ENCODE data around the gene SMCO3.
A peak's percentile ranks its signal among the peaks of the same experiment; 100 is the strongest.

SMCO3 gene

DNA sequence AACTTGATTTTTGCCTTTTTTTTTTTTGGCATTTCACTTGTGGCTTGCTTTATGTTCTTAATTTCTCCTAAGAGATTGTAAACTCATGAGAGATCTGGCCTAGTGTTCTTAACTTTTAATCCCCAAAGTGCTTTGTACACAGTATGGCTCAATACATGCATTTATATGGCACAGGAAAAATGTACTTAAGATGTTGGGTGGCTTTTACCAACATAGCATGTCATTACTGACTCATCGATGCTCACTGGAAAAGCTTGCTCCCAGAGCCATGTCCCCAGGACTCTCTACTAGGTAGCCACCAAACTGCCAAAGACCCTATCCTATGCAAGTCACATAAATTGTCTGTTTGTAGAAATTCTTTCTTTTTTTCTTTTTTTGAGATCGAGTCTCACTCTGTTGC, 13.1 kb upstream of the SMCO3 start:
- no peak for DNase-seq (ENCODE audit: low spot score)

DNA sequence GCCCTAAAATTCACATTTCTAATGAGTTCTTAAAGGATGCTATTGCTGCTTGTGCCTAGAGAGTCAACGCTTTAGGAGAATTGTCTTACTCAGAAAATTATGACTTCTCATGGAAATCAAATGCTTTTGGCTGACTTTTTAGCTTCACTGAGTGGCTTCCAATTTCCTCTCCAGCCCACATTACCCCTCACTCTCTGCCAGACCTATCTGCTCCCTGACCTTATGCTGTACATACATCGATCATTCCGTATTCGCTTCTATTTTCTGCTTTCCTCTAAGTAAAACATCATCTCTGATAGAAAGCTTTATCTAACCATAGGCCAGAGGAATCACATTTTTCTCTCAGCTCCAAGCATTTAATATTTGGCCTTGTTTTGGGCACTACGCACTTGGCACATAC, 12.5 kb upstream of the SMCO3 start:
- DNase-seq (ENCODE audit: low spot score), result no peak

DNA sequence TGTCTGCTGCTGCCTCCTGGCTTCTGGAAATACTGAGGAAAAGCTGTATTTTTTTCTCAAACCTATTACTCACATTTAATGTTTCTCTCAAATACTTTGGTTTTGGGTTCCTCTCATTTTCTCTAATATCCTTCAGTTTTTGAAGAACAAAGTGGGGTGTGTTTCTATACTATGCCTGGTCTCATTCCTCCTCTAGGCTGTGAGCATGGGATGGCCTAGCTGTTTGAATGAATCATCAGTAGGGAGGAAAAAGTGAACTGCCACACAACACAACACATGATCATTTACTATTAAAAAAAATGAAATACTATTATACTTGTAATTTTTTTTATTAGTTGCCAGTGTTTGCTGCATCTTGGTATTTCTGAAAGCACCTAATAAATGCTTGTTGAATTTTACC, 11.3 kb upstream of the SMCO3 start:
- no peak for DNase-seq (ENCODE audit: low spot score)

DNA sequence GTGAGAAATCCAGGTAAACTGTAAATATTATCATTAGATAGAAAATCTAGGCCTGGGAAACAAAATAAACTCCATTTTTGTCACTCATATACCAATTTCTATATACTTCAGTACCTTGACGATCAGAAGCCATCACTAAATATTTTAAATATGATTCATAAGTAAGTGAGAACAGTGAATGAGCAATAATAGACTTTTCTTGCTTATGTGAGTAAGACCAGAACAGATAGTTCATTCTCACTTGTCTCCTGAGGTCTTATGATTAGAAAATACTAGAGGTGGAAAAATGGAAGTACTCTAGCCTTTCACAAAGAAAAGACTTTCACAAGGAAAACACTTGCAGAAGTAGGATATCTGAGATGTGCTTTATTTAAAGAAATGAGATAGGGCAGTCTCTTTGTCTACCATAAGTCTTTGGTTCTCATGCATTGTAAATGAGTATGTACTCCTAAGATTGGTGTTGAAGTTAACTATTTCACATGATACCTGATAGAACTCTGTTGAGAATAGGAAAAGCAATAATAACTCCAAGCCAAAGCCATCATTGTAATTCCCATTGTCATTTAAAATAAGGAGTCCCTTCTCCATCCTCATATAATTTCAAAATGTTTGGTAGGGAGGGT, 10.1 kb upstream of the SMCO3 start:
- no peak for DNase-seq (ENCODE audit: low spot score)

DNA sequence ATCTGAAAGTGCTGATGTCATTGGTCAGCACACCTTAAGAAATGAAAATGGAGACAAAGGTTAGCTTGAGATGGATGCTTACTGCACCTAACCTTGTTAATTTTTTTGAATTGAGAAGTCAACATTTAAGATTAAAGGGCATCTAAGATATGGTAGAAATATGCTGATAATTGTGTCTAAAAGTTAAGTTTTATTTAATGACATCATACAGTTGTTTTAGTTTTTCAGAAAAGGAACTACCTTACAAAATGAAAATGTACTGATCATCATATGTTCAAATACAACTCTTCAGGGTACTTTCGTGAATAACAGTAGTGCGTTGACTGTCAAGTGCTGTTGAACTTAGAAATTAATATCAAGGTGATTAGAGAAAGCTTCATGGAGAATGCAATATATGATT, 2.5 kb downstream of the SMCO3 start:
- no peak for DNase-seq (ENCODE audit: low spot score)

DNA sequence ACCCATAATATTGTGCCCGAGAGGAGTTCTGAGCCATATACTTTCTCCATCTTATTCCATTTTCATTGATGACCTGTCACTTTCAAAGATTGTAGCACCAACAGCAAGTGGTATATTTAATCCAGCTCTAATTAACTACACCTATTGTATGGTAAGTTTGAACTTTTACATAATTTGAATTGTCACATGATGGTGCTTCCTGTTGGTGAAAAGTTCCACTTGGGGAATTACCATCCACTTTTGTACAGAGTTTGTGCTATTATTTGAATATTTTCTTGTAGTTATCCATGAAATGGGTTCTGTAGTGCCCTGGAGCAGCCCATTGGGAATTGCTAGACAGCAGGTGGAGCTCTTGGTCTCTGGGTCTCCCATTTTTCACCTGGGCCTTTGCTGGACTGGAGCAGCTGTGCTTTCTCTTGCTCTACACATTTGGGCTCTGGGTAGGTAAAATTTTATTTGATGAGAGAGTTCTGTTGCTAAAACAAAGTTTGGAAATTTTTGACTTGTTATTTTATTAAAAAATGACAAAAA, 3.0 kb downstream of the SMCO3 start:
- DNase-seq (ENCODE audit: low spot score), result peak; percentile 14

DNA sequence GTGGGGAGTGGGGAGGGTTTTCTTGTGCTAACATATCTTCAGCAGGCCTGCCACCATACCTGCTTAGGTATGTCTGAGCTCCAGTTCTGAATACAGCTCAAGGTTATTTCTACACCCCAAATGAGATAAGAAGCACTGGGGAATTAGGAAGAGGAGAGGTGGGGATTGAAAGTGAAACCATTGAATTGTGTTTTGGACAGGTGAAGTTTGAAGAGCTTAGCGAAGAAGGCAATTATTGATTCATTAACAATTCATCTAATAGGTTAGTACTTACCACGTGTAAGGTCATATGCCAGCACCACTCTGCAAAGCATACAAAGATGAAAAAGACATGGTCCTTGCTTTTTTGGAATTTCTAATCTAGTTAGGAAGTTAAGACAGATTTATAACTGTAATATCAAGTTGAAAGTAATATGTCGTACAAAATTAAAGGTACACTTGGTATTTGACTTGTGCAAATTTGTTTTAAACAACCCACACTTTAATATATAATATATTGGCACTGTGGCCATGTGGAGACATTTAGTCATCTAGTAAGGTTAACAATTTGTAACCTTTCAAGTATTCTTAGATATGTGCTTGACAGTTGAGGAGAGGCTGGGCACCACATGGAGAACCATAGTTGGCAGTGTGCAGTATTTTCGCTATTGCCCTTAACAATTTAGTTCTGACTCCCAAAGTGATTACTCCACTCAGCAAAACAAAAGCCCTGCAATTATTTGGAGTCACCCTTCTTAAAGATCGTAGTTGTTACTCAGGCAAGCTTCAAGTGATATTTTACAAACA, 3.6 kb downstream of the SMCO3 start:
- DNase-seq (ENCODE audit: low spot score), result no peak

DNA sequence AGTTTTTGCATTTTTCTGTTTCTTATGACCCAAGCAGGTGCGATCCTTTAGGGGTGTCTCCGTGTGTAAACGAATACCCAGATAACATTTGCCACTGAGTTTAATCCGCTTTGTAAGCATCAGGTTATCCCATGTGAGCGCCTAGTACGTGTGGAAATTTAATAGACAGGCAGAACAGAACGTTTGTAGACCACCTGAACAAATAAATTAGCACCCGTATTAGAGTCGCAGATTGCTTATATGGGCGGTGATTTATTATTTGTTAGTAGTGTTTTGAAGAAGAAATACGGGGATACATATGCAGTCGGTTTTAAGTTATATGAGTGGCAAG, 10.2 kb downstream of the SMCO3 start:
- DNase-seq (ENCODE audit: low spot score), result no peak

DNA sequence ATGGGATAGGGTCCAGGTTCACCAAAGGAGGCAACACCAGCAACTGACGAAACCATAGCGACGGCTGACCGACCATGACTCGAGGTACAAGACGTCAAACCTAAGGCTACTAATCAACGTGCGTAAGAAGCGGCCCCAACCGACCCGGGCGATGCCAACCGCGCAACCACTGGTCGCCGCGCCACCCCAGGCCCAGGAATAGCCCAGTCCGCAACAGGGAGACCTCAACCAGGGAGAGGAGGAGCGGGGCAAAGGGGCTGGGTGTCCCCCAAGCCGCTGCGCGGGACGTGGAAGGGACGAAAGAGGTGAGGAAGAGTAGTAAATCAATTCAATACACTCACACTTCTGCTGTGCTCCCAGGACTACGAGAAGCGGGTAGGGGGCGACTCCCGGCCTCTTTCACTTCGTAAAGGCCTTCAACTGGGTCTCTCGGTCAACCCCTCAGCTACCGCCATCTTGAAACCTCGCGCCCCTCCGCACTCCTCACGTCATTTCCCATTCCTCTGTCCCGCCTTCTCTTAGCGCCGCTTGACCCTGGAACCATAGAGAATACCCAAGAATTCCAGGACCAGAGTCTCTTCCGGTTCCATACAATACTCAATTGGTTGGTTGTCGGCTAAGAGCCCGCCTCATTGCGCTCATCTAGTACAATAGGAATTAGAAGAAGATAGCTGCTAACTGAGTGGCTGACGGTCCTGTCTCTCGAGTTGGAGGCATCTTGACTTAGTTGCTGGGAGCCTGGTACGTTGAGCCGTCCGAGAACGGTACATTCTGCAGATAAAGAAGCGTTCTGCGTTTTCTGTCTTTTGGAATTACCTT, 10.8 kb downstream of the SMCO3 start, which contains the start of the genes C12orf60 and WBP11:
Gene C12orf60 (plus strand): TSS at position 660 of the 819 bp plus-strand sequence. CDS start 19,266 bp downstream, outside the sequence.
Gene WBP11 (minus strand): TSS at position 468 of the 819 bp plus-strand sequence. CDS start 2,095 bp downstream, outside the sequence.
- DNase-seq (ENCODE audit: low spot score), result peak; percentile 100

DNA sequence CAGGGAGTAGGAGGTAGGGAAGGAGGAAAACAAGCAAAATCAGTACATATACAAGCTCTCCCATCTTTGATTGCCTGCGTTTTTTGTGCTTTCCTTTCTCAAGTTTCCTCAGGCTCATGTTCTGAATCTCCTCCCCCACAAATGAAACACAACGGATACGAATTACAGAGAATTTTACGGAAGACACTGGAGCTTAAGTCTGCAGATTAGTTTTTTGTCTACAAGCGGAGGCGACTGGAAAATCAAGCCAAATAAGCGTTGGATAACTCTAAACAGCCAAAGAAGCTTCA, 11.3 kb downstream of the SMCO3 start:
- DNase-seq (ENCODE audit: low spot score), result no peak

DNA sequence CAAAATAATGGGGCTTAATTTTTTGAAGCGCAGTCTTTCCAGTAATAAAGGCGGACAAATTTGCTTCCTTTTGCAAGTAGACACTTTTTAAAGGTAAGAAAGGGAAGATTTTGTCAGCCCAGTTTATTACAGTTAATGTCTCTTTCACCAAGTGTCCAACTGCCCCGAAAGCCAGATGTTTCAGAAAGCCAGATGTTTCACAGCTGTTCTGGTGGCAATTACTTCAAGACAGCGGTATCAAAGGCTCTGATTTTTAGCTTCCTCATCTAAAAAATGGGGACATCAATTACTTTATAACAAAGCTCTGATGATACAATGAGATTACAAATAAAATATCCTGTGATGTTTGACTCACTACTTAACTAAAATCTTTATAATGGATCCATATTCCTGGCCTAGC, 11.7 kb downstream of the SMCO3 start:
- no peak for DNase-seq (ENCODE audit: low spot score)

DNA sequence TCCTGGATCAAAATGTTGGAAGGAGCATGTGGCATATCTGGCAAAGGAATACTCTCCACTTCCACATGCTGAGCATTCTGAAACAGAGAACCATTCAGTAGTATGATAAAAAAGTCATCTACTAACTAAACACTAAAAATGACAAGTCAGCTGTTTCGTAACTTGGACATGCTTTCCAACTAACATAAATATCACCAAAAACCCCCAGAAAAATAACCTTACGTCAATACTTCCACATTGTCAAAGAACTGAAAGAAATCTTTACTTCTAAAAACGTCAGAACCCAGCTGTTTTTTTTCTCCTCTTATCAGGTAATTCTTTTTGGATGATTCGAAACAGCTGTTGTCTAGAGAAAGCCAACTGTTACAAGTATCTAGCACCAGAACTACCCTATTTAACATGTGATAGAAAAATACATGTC, 18.9 kb downstream of the SMCO3 start:
- no peak for DNase-seq (ENCODE audit: low spot score)

DNA sequence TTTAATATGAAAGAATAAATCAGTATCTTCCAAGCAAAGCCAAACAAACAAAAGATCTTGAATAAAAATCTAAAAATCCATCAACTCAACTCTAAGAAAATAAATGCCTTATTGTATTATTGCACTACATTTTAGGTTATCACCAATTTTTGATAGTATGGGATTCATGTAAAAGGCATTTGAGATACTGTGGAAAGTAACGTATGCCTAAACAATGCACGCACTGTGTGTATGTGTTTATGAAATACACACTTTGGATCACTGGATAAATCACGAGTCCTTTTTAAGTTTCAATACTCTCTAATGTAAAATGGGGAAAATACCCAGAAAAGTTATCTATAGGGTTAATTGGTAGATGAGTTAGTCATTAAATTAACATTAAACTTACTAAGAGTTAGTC, 28.4 kb downstream of the SMCO3 start:
- no peak for DNase-seq (ENCODE audit: low spot score)

DNA sequence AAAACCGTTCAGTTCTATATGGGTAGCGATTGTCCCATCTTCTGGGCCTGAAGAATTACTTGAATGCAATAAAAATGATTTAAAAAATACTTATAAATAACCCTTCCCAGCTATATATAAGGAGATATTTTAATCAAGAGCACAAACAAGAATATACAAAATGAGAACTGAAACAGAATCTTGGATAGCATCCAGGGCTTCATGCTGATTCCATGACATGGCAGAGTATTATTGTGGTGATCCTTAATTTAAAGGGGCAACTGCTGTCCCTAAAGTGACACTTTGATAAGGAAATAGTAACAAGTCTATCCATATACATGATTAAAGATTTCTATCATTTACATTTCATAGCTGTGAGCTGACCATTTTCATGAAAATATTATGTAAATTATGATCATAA, 29.5 kb downstream of the SMCO3 start:
- no peak for DNase-seq (ENCODE audit: low spot score)

DNA sequence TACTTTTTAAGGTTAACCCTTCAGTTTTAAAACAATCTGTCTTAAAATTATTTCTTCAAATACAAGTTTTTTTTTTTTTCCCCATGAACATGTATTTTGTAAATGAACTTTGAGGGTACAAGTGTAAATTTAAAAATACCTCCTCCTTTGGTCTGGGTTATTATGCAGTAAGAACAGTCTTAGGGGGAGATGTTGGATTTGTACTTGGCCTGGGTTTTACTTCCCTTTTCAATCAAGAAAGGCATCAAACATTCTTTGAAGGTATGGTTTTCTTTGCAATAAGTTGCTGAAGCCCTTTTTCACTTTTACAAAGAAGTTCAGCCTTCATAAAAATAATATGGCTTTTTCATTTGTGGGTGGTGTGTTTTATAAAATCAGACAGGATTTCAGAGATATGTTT, 31.2 kb downstream of the SMCO3 start:
- no peak for DNase-seq (ENCODE audit: low spot score)

DNA sequence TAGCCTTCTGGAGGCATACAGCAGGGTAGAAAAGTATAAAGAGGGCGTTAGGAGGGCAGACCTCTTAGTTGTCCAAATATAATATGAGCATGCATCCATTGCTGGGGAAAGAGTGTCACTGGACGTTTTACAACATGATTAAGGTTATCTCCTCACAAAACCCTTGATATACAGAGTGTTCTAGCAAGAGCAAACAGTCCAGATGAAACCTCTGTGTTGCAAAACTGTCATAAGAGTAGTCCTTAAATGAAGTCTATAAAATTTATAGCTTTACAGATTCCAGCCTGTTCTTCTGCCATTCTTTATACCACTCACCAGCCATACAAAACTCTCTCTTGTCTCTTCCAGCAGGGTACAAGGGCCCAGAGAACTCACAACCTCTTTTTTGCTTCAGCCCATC, 32.4 kb downstream of the SMCO3 start:
- no peak for DNase-seq (ENCODE audit: low spot score)

DNA sequence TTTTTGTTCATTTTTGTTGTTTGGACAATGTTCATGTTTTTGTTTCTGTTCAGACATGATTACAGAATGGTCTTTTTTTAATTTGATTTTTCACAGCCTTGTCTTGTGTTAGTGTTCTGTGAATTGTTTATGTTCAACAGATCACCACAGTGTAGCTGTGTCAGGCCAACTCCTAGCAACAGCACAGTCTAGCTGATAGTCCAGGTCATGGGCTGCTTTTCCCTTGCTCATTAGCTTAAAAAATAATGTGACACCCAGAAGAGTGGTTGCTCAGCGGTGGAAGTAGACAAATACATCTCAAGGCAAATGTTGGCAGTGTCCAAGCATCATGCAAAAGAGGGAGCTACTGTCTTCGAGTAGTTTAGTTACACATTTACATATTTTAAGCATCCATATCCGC, 33.1 kb downstream of the SMCO3 start:
- DNase-seq (ENCODE audit: low spot score), result no peak

DNA sequence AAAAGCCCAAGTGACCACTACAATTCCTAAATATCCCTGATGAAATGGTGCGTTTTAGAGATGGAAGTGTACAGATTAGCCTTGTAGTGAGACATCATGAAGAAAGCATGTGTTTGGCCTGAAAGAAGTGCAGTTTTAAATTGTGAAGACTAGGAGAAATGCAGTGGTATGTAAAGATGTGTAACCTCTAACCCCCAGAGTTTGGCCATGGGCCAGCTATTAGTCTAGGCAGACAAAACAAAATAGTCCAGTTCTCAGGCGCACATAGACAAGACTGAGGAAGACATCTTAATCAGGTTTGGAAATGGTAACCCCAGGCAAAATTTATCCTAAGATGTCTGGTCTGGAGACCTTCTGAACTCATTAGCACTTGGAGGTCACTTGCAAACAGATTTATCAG, 34.1 kb downstream of the SMCO3 start:
- DNase-seq (ENCODE audit: low spot score), result no peak

DNA sequence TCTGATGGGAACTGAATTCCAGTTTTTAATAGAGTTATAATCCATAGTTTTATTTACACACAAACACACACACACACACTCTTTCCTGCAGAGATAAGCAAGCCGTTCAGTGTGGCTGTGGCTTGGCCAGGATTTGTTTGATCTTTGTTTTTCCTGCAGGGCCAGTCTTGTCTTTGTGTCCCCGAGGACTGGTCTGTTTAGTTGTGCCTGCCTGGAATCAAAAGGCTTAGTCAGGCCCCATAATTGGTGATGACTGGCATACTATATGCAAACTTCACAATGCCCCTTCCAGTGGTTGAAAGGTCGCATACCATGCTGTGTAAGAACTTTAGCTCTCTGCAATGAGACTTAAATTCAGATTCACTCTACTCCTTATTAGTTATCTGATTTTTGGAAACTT, 36.7 kb downstream of the SMCO3 start:
- peak; percentile 83 for DNase-seq (ENCODE audit: low spot score)

DNA sequence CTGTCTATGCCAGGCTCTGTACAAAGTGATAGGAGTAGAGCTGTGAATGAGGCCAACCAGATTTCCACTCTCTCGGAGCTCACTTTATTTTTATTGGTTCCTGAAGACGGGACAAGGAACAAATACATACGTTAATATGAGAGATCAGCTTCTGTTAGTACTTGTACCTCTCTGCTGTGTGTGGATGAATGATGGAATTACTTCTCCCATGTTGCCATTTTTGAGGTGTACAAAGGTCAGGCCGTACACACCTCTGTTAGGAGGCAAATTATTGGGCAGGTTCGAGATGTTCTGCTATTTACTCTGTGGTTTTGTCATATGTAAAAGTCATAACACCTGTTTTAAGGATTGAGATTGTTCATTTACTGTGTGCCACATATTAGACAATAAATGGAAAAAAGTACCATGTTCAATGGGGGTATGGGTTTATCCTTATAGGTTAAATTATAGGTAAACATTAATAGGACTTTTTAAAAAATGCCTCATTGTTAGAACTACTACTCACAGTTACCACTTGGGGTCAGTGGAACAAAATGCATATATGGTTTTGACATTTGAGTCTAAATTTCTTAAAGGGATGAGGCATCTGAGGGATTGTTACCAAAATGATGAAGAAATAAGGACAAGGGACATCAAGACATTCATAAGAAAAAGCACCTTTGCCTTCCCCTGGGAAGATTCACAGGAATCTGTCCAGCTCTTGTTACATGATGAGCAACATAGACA, 37.6 kb downstream of the SMCO3 start:
- peak; percentile 30 for DNase-seq (ENCODE audit: low spot score)

DNA sequence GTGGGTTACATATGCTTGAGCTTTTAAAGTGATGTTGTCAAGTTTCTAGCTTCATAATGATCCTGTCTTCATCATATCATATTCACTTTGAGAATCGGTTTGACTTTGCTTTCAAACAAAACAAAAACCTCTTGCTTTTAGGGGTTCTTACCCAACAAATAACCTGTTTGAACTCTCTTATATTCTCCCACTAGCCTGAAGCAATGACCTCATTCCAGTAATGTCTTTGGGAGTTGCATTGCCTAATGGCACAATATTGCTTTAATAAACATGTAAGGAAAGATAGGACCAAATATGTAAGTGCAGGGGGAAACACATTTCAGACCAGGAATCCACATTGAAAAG, 38.4 kb downstream of the SMCO3 start:
- DNase-seq (ENCODE audit: low spot score), result no peak

DNA sequence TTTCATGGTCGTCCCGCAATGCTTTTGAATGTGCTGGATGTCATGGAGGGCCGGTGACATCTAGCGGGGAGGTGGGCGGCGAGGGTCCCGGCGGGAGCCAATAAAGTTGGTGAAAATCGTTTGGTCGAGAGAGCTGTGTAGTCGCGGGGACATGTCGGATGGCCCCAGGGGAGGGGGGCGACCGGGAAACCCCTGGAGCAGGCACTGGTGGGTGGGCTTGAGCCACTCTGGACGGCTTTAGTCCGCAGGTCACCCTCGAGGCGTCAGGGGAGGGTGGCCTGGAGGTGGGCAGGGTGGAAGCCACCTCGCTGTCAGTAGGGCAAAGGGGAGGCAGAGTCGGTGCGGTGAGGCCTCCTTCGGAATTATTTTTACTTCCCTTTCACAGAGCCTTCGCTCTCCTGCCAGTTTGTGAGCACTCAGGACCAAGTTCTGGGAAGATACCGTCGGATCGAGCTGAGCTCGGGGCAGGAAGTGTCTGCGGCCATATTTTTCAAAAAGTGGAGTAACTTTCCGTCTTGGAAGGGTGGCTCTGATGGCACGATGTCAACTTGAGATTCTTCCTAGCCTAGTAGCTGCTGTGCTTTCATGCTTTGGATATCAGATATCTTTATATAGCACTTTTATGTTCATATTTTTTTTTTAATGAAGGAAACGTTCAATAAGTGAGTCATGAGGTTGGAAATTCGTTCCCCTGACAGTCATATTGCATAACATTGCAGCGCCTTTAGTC, 38.9 kb downstream of the SMCO3 start:
- DNase-seq (ENCODE audit: low spot score), result peak; percentile 68
